ENCODE data around the gene YIPF2.

Gene YIPF2

DNA sequence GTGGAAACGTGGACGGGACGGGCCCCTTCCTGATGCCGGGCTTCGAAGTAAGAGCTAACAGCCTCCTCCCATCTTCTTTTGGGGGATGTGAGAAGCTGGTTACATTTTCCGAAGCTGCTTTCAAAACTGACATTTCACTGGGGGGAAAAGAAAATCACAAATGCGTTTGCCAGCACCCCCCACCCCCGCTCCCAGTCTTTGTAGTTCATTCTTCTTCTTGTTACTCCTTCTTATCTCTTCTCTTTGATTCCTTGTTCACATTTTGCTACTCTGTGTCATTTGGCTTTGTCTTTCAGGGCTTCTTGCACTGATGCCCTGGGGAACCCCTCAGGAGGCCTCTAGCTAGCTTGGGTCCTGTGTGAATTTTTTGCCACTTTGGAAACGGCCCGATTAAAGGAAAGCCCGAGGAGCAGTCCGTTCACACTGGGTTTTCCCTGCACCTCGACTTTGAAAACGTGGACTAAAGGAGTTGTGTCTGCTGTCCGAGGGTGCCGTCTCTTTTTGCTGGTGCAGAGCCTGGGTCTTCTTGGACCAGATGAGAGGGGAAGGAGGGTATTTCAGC, 55.8 kb downstream of the YIPF2 start:
- DNase-seq, result no peak

Data from DMS53 (cell line).